GM18909 (cell line): Measurements from ENCODE around the gene NLRC4.
"Not testable (repeated sequence)": the region's sequence is repeated elsewhere in the genome, so short reads cannot be mapped to it uniquely, and the experiment has no call there.

Experiments used
- ATAC-seq: cut with Tn5 transposase; IDR thresholded peaks from one replicate; pipeline ENCODE4 v1.9.1; 2021; ENCODE audit warnings: mild to moderate bottlenecking; ENCODE audit not compliant: unreplicated experiment, poor library complexity

The NLRC4 gene

GRCh38 chr2:32249731-32250236 is 14.9 kb downstream of the NLRC4 start:
- no peak for ATAC-seq

GRCh38 chr2:32248299-32248698 is 16.4 kb downstream of the NLRC4 start:
- ATAC-seq: no peak

GRCh38 chr2:32246911-32247310 is 17.8 kb downstream of the NLRC4 start:
- ATAC-seq: no peak

- no peak for ATAC-seq
These were observed 22.4 kb downstream of the NLRC4 start for GRCh38 chr2:32242331-32242730.

- ATAC-seq: no peak
These were observed 26.7 kb downstream of the NLRC4 start for GRCh38 chr2:32237996-32238395.

- no peak for ATAC-seq
These were observed 27.2 kb downstream of the NLRC4 start for GRCh38 chr2:32237488-32237887.

- no peak for ATAC-seq
These were observed 29.4 kb downstream of the NLRC4 start for GRCh38 chr2:32235315-32235714.

- ATAC-seq: no peak
These were observed 32.7 kb downstream of the NLRC4 start for GRCh38 chr2:32231959-32232358.

- ATAC-seq: no peak
These were observed 35.1 kb downstream of the NLRC4 start for GRCh38 chr2:32229635-32230034.

GRCh38 chr2:32228181-32228580 is 36.5 kb downstream of the NLRC4 start:
- no peak for ATAC-seq

GRCh38 chr2:32227492-32227891 is 37.2 kb downstream of the NLRC4 start:
- no peak for ATAC-seq

- no peak for ATAC-seq
These were observed 41.7 kb downstream of the NLRC4 start for GRCh38 chr2:32222966-32223365.

- ATAC-seq: no peak
These were observed 44.2 kb downstream of the NLRC4 start for GRCh38 chr2:32220445-32220844.

GRCh38 chr2:32212295-32212694 is 52.4 kb downstream of the NLRC4 start:
- no peak for ATAC-seq

GRCh38 chr2:32210767-32211408 is 53.8 kb downstream of the NLRC4 start:
- no peak for ATAC-seq

GRCh38 chr2:32203428-32203827 is 61.3 kb downstream of the NLRC4 start:
- not testable (repeated sequence) for ATAC-seq

- ATAC-seq: no peak
These were observed 63.9 kb downstream of the NLRC4 start for GRCh38 chr2:32200814-32201213.

GRCh38 chr2:32192418-32192817 is 72.3 kb downstream of the NLRC4 start:
- no peak for ATAC-seq

- ATAC-seq: no peak
These were observed 75.7 kb downstream of the NLRC4 start for GRCh38 chr2:32189011-32189410.

GRCh38 chr2:32182667-32183066 is 82.0 kb downstream of the NLRC4 start:
- ATAC-seq: no peak
